Thymus (tissue), 11 donors: ENCODE measurements around the gene CNBP. TPM values are rescaled to one million over a fixed set of nuclear protein-coding genes. Genes with fewer than 3 reads are reported as not detected.

Experiments used
- DNase-seq, 9 donors: peaks; one replicate each; pipeline ENCODE4 v3.0.0-alpha.2; 2013; ENCODE audit warnings: low spot score in 9 of 9, low read depth in 6 of 9, missing footprints in 1 of 9
- H3K27ac ChIP-seq, 2 donors: one replicate each; pipeline ENCODE4 v1.5.1; 2013; ENCODE audit warnings: control low read depth in 1 of 2, low read depth in 1 of 2, low read length in 1 of 2, mild to moderate bottlenecking in 1 of 2, moderate library complexity in 1 of 2
- H3K27me3 ChIP-seq, 2 donors: one replicate each; pipeline ENCODE4 v1.5.1; 2013; ENCODE audit warnings: low read length in 1 of 2; ENCODE audit not compliant: control insufficient read depth in 2 of 2, insufficient read depth in 1 of 2
- H3K36me3 ChIP-seq, 2 donors: one replicate each; pipeline ENCODE4 v1.5.1; 2013; ENCODE audit warnings: low read length in 1 of 2, mild to moderate bottlenecking in 1 of 2, moderate library complexity in 1 of 2; ENCODE audit not compliant: control insufficient read depth in 2 of 2, insufficient read depth in 2 of 2
- H3K4me1 ChIP-seq, 2 donors: one replicate each; pipeline ENCODE4 v1.5.1; 2013; ENCODE audit warnings: low read length in 2 of 2; ENCODE audit not compliant: control insufficient read depth in 2 of 2, insufficient read depth in 2 of 2
- H3K4me3 ChIP-seq, 2 donors: one replicate each; pipeline ENCODE4 v1.5.1; 2013; ENCODE audit warnings: low read length in 2 of 2, control low read depth in 1 of 2, mild to moderate bottlenecking in 1 of 2
- H3K9me3 ChIP-seq, 2 donors: one replicate each; pipeline ENCODE4 v1.5.1; 2013; ENCODE audit warnings: low read length in 1 of 2, mild to moderate bottlenecking in 1 of 2; ENCODE audit not compliant: control insufficient read depth in 2 of 2, insufficient read depth in 1 of 2
- whole genome bisulfite sequencing: extraction: QIAGEN DNeasy Blood & Tissue Kit; methylation state at CpG from one replicate; pipeline ENCODE4 v1.1.7; 2013; 5-methylcytosine and 5-hydroxymethylcytosine counted together
- polyA plus RNA-seq: library from polyadenylated mRNA; stranded (reverse); fragments of 200-250 nt; gene quantifications from one replicate; pipeline ENCODE4 v1.2.3, GENCODE V29; 2013
- total RNA-seq: library from RNA; stranded (reverse); fragments of 120-200 nt; gene quantifications from one replicate; pipeline ENCODE4 v1.2.4, GENCODE V29; 2013
- donor health status: healthy.

CNBP gene
- total and polyA plus RNA-seq, 2 donors: 307 to 519 TPM

DNA sequence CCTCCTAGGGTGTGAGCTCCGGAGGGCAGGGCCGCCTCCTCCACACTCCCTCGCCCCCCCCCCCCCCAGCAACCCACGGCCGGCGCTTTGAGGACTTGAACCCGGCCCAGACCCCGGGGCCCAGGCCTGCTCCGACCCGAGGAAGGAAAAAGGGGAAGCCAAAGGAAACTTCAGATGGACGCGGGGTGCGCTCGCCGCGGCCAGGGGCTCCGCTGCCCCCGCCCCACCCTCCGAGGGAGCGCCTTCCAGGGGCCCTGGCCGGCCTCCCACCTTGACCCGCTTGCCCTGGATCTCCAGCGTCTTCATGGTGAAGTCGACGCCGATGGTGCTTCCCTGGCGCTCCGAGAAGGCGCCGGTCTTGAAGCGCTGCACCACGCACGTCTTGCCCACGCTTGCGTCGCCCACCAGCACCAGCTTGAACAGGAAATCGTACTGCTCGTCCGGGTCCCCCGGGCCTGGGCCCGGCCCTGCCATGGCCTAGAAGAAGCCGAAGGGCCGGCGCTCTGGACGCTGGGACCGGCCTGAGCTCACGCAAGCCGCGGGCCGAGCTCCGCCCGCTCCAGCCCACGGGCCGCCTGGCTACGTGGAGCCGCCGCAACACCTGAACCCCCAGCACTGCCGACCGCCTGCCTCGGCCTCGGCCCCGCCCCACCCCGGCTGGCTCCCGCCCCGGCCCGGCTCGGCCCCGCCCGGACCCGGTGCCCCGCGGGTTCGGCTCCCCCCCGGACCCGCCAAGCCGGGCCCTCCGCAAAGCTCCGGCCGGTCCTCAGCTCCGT, 62.5 kb downstream of the CNBP start:
- Histone ChIP-seq H3K4me3 (peak overlapping the region; percentile 62 to 97), H3K27me3 (no peaks in the 10 kb centered on the region), H3K36me3 (peaks cover 2 to 10% of the 10 kb centered on the region in 2 donors), H3K4me1 (peaks cover 22 to 48% of the 10 kb centered on the region in 2 donors), H3K27ac (peak overlapping the region; percentile 94 to 95), H3K9me3 (no peaks in the 10 kb centered on the region)
- peak in 6 of 9 donors; percentile 37 to 77 (median 50) for DNase-seq
- WGBS: under 1% methylated on average over 80 of the region's 80 CpGs

DNA sequence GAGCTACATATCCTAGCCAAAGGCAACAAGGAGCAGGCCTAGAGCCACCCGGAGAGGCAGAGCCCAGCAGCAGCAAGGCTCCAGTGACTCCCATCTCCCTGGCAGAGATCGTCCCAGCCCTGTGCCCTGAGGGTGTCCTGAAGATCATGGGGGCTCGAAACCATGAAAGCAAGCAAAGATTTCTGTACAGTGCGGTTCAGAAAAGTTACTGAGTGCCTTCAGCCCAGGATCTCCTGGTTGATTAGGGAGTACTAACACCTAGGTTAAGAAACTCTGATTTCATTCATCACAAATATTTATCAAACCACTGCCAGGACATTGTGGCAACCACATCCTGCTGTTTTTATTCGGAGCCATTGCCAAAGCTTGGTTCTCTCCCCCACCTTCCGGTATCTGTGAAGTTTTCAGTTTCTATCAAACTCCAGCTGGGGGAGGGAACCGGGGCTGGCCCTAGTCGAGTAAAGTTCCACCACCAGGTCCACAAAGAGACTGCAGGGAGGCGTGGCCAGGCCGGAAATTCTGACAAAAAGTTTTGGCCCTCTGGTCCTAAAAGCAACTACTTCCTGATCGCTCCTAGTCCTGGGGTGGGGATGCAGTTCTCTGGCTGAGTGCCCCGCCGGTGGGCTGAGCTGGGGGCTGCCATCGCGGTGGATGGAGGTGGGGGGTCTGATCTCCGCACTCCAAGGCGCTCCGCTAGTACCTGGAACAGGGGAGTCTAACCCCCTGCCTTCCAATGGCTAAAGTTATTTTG, 63.3 kb downstream of the CNBP start:
- DNase-seq: peak; percentile 62 to 96 (median 84)
- under 1% methylated on average over 18 of the region's 18 CpGs for WGBS
- H3K27me3 ChIP-seq: no peaks in the 10 kb centered on the region
- peak overlapping the region; percentile 62 to 97 for H3K4me3 ChIP-seq
- H3K36me3 ChIP-seq: peaks cover 0 to 10% of the 10 kb centered on the region in 2 donors
- H3K4me1 ChIP-seq: peaks cover 26 to 54% of the 10 kb centered on the region in 2 donors
- no peaks in the 10 kb centered on the region for H3K9me3 ChIP-seq
- peak overlapping the region; percentile 94 to 95 for H3K27ac ChIP-seq

DNA sequence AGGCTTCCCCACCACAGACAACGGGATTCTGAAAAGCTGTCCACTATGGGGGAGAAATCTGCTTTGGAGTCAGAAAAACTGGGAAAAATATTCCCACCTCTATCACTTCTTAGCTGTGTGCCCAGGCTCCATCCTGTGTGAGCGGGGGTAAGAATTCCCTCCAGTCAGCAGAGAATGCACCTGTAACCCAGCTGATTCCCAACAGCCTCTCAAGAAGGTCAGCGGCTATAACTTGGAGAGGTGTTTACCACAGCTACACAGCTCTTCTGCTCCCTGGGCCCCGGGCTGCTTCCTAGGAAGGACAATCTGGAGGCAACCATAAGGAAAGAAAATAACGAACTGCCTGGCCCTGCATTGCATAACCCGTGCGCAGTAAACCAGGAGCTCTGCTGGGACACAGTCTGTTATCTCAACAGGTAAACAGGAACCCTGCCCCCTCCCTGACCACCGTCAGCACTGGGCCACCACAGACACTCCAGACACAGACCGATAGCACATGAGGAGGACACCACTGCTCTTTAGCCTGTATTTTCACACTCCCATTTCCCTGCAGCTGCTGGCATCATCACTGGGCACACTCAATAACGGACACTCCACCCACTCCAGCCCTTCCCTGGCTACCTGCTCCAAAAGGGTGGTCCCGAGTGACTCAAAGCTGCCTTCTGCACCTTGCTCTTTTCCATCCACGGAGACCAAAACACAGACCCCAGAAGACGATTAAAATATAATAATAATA, 64.2 kb downstream of the CNBP start:
- WGBS: 53% methylated on average over 13 of the region's 13 CpGs
- no peaks in the 10 kb centered on the region for H3K27me3 ChIP-seq
- H3K27ac ChIP-seq: peak overlapping the region; percentile 94 to 95
- peak in 3 of 9 donors; percentile 17 to 47 (median 27) for DNase-seq
- no peaks in the 10 kb centered on the region for H3K9me3 ChIP-seq
- H3K36me3 ChIP-seq: peaks cover 3 to 13% of the 10 kb centered on the region in 2 donors
- peak overlapping the region; percentile 62 to 97 for H3K4me3 ChIP-seq
- peaks cover 26 to 54% of the 10 kb centered on the region in 2 donors for H3K4me1 ChIP-seq

DNA sequence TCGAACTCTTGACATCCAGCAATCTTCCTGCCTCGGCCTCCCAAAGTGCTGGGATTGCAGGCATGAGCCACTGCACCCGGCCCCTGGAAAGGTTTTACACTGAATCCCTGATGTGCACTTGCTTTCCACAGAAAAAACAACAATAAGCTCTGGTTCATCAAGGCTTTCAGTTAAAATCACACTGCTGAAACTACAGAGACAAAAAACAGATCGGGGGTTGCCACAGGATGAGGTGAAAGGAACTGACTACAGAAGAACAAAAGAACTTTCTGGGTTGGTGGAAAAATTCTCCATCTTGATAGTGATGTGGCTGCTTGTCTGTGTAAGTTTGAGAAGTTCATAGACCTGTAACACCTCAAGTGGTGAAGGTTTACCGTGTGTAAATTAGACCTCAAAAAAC, 65.0 kb downstream of the CNBP start:
- Histone ChIP-seq H3K4me1 (peaks cover 26 to 54% of the 10 kb centered on the region in 2 donors), H3K36me3 (peaks cover 6 to 13% of the 10 kb centered on the region in 2 donors)

More for the DNA sequence above, 65.0 kb downstream of the CNBP start:
- 47% methylated on average over 5 of the region's 5 CpGs for WGBS
- H3K27ac ChIP-seq: peak overlapping the region; percentile 94 to 95
- H3K27me3 ChIP-seq: no peaks in the 10 kb centered on the region
- peak overlapping the region; percentile 62 to 97 for H3K4me3 ChIP-seq
- H3K9me3 ChIP-seq: no peaks in the 10 kb centered on the region
- peak; percentile 39 to 93 (median 79) for DNase-seq

Other genes with a start within 250 kb of the CNBP start
- gene CFAP92, start 189.8 kb downstream of the CNBP start, total RNA-seq: 10.0 TPM
- gene CFAP92, start 189.8 kb downstream of the CNBP start, polyA plus RNA-seq: 2.0 TPM
- gene EFCC1, start 182.6 kb downstream of the CNBP start, total RNA-seq: 1.0 TPM
- 1.5 TPM for gene EFCC1, start 182.6 kb downstream of the CNBP start, polyA plus RNA-seq
- 0.14 TPM for gene GP9, start 123.1 kb downstream of the CNBP start, total RNA-seq
- 0.02 TPM for gene GP9, start 123.1 kb downstream of the CNBP start, polyA plus RNA-seq
- 12.8 TPM for gene RAB43, start 62.1 kb downstream of the CNBP start, total RNA-seq
- gene RAB43, start 62.1 kb downstream of the CNBP start, polyA plus RNA-seq: 21.2 TPM
- gene ISY1, start 22.8 kb downstream of the CNBP start, total RNA-seq: 32.6 TPM
- 34.8 TPM for gene ISY1, start 22.8 kb downstream of the CNBP start, polyA plus RNA-seq
- gene COPG1, start 65.7 kb upstream of the CNBP start, total RNA-seq: 74.7 TPM
- 70.8 TPM for gene COPG1, start 65.7 kb upstream of the CNBP start, polyA plus RNA-seq
- gene HMCES, start 95.0 kb upstream of the CNBP start, total RNA-seq: 33.2 TPM
- gene HMCES, start 95.0 kb upstream of the CNBP start, polyA plus RNA-seq: 59.4 TPM
- gene EFCAB12, start 244.7 kb upstream of the CNBP start, total RNA-seq: 0.05 TPM
- gene EFCAB12, start 244.7 kb upstream of the CNBP start, polyA plus RNA-seq: 0.37 TPM